ENCODE data around the gene CST1.
"Not testable (repeated sequence)": the region's sequence is repeated elsewhere in the genome, so short reads cannot be mapped to it uniquely, and the experiment has no call there.

Gene CST1

DNA sequence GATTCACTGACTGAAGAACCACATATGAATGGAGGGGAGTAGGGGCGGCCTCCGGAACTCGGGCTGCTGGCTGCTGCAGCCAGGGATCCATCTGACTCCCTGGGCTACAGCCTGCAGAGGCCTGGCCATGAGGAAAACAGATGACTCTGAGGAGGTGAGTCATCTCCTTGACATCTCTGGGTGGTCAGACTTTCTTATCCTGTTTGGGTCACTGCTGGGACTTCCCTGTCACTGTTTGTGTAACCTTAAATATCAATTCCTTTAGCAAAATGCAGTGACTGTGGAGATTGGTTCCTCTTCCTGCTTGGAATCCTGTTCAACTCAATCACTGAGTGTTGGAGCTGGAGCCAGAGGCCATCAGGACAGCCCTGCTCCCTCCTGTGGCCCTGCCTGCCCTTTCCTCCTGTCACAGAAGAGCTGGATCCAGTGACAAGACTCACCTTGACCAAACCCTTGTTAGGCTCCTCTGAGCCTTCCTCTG is 4.4 kb upstream of the CST1 start:
- not testable (repeated sequence) for DNase-seq (ENCODE audit: low read depth in 3 of 3)

DNA sequence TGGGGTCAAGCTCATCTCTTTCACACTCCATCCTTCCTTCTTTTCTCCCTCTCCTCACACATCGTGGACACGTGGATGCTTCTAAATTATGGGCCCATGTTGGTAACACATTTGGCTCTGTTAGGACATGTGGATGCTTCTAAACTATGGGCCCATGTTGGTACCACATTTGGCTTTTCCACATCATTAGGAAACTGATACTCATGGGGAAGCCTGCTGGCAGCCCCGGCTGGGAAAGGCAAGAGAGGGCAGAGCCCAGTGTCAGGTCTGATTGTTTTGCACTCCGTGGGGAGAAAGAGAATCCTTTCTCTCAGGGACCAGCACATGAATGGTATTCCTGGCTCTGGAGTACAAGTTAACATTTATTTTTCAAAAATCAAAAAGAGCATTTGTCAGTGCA is 4.0 kb upstream of the CST1 start:
- no peak for DNase-seq (ENCODE audit: low read depth in 3 of 3)

DNA sequence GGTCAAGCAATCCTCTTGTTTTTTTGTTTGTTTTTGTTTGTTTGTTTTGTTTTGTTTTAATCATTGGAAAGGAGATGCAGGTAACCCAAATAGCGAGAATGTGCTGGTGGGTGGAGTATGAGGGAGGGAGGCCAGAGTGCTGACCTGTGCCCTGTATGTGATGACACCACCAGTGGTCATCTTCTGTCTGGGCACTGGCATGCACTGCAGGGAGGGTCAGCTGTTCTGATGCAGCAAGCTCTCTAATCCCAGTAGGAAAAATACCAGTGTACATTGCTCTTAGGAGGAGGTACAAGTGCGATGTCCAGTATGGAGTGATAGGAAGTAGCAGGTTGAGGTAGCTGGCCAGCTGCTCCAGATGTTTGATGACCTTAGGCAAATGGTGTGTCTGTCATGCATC is 2.9 kb upstream of the CST1 start:
- DNase-seq (ENCODE audit: low read depth in 3 of 3): no peak

DNA sequence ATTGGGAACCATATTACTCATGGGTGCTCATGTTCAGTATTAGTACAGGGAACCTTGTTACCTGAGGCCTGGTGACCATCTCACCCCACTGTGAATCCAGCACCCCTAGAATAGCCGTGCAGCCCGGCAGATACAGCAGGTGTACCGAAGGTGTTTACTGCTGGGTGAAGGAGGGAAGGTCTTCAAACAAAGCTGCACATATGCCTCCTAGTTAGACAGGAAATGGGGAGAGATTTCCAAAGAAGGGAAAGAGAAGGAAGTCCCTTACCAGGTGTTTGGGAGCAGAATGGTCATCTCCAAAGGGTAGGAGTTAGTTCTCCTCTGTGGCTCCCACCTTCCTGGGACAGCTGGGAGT is 2.4 kb upstream of the CST1 start:
- no peak for DNase-seq (ENCODE audit: low read depth in 3 of 3)

DNA sequence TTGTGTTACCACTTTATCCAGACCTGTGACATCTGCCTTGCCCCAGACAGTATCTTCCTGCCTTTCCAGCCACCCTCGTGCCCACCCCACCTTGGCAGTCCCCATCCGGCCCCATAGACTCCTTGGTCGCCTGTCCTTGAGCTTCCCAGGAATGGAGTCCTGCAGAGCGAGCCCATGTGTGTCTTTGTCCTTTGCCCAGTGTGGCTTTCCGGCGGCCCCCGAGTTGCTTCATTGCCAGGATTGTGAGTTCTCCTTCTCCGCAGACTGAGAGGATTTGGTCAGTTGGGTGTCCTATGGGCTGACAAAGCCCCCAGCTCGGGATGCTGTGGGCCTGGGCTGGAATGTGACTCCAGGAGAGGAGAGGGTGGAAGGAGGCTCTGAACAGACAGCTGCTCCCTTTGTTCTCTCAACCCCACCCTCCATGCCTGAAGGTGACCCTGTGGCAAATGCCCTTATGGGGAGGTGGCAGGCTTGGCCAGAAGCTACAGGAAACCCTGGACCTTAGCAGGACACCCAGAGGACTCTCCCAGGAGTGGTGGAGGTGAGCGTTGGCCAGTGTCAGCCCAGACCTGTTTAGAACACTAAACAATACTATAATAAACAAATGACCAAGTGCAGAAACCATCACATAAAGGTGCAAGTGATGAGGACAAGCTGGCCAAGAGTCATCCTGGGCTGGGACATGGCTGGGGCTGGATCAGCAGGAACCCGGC is 1.9 kb upstream of the CST1 start:
- DNase-seq (ENCODE audit: low read depth in 3 of 3): no peak

DNA sequence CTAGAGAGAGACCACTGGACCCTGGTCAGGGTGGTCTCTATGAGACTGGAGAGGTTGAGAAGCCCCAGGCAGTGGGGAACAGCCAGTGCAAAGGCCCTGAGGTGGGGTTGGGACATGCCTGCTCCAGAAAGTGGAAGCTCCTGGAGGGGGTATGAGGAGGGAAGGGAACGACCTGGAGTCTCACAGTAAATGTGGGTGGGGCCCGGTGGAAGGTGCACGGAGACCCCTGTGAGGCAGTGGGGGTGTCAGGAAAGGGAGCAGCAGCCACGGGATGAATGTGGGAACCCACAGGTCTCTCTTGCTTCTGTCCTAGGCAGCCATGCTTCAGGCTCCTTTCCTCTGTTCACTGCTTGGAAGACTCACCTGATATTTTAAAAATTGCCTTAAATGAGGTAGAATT is 1.3 kb upstream of the CST1 start:
- DNase-seq (ENCODE audit: low read depth in 3 of 3): no peak

DNA sequence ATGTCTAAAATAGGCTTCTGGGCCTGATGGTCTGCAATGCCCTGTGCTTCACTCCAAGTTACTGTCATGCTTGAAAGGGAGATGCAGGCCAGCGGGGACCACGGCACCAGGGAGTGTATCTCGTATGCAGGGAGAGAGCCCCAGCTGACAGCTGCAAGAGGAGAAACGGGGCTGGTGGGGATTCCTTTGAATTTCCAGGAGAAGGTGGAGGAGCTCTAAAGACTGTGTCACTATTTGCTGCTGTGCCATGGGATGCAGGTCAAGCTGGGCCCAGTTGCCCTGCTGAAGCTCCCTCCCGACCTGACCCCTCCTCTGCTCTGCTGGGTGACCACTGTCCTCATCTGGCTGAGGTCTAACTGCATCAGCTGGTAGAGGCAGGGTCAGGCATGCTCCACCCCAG is 989 bp downstream of the CST1 start:
- DNase-seq (ENCODE audit: low read depth in 3 of 3): no peak

DNA sequence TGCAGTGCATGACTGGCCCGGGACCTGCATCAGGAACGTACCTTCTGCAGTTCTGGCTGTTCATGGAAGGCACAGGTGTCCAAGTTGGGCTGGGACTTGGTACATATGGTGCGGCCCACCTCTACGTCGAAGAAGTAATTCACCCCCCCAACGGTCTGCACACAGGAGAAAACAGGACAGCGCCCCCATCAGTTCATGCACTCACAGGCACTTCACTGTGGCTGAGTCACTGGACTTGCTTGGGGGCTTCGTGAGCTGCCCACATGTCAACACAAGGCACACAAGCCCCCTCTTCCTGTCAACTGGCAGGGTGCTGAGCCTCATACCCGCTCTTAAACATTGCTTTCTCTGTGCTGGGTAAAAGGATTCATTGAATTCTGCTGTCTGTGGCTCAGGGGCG is 1.8 kb downstream of the CST1 start:
- DNase-seq (ENCODE audit: low read depth in 3 of 3): not testable (repeated sequence)

DNA sequence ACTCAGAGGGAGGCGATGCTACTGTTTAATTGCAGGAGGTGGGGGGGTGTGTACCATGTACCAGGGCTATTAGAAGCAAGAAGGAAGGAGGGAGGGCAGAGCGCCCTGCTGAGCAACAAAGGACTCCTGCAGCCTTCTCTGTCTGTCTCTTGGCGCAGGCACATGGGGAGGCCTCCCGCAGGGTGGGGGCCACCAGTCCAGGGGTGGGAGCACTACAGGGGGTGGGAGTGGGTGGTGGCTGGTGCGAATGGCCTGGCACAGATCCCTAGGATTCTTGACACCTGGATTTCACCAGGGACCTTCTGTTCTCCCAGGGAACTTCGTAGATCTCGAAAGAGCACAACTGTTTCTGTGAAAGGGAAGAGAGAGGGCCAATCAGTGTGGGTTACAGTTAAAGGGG is 3.2 kb downstream of the CST1 start:
- not testable (repeated sequence) for DNase-seq (ENCODE audit: low read depth in 3 of 3)

DNA sequence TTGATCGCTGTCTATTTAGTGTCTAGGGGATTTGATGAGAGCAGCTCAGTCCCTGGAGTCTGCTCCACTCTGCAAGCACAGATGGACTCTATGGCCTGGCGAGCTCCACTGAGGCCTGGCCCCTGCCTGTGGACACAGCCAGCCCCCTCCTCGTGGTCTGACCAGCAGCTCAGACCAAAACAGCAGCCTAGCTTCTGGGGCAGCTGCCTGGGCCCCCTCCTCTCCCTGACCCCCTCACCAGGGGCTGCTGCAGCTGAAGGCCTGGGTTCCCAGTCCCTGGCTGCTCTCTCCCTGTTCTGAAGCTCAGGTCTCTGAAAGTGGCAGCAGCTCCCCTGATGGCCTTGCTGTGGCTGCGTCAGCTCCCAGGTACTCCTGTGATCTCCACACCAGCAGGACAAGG is 3.6 kb downstream of the CST1 start:
- not testable (repeated sequence) for DNase-seq (ENCODE audit: low read depth in 3 of 3)

DNA sequence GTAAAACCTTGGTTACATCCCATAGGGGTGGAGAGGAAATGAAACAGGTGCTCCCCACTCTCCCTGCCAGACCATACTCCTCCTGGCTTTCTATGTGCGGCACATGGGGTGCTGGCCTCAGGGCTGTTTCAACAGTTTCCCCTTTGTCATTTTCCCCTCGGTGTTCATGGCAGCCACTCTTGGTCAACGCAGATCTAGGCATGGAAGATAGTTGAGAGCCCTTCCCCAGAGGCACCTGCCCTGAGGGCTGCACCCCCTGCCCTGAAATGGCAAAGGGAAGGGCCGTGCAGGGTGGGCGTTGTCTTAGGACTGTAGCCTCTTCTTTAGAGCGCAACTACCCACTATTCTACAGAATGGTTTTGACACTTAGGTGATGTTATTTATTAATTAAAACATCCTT is 4.4 kb downstream of the CST1 start:
- no peak for DNase-seq (ENCODE audit: low read depth in 3 of 3)

DNA sequence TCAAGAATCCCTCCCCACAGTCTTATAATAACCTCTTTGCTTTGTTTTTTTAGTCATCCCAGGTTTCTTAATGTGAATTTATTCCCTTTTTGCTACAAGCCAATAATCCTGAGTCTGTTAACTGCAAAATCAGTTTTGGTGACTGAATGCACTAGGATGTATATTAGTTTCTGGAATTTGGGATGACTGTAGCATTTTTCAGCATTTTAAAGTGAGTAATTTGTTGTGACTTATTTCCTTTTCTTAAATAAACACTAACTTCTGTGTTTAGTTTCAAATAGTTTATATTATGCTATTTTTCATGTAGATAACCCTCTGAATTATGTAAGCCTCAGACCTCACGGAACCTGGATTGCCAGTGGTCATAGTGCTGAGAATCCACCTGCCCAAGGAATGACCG is 5.5 kb downstream of the CST1 start:
- no peak for DNase-seq (ENCODE audit: low read depth in 3 of 3)

DNA sequence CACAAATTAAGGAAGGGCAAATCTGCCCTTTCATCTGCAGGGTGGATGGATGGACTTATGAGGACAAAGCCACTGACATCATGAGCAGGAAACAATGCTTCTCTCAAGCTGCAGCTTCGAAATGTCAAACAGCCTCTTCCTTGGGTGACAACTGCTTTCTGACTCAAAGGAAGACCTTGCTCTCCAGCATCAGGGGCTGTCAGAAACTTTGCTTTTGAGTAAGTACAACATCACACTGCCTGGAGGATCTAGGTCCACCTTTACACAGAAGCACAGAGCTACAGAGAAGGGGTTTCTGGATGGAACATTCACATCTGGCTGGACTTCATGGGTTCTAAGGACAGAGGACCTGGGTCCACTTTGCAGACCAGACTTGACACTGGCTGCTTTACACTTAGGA is 5.9 kb downstream of the CST1 start:
- no peak for DNase-seq (ENCODE audit: low read depth in 3 of 3)

DNA sequence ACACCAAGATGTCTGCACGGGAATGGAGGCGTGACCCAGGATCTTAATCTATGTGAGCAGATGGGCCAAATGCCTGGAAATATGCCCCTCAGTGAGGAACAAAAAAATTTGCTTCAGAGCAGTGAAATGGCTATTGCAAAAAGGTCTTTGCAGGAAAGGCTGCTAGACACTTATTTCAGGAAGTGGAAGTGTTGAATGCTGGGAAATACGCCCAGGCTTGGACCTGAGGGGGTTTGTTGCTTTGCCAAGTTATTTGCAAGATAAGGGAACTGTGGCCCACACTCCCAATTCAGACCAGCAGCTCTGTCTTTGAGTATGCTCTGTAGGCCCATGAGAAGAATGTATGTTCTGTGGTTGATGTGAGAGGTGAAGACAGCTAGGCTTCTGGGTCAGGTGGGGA is 15.3 kb downstream of the CST1 start:
- DNase-seq (ENCODE audit: low read depth in 3 of 3): not testable (repeated sequence)

DNA sequence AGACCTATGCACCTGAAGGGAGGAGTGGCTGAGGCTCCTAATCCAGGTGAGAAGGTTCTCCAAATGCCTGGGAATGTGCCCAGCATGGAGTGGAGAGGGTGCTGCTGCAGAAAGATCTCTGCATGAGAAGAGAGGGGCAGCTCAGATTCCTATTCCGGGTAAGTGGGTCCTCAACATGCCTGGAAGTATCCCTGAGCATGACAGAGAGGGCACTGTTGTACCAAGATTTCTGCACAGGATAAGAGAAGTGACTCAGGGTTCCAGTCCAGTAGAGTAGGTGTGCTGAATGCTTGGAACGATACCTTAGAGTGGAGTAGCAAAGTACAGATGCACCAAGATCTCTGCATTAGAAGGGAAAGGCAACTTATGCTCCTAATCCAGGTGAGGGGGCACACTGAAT is 15.8 kb downstream of the CST1 start:
- not testable (repeated sequence) for DNase-seq (ENCODE audit: low read depth in 3 of 3)

DNA sequence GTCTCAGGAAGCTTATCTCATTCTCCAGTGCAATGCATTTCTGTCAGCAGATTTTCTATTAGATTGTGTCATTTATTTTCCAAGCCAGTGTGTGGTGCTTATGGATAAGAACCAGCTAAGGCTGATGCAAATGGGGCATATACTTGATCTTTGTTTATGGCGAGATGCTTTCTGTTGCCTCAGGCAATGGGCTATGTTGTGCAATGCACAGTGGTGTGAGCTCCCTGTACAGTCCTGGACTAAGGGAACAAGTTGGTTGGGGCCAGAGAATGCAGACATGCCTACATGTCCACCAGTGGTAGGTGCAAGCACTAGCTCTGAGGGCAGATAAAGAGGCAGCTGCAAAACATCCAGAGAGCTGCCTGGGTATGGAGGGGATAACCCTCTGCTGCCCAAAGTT is 16.3 kb downstream of the CST1 start:
- DNase-seq (ENCODE audit: low read depth in 3 of 3): not testable (repeated sequence)

DNA sequence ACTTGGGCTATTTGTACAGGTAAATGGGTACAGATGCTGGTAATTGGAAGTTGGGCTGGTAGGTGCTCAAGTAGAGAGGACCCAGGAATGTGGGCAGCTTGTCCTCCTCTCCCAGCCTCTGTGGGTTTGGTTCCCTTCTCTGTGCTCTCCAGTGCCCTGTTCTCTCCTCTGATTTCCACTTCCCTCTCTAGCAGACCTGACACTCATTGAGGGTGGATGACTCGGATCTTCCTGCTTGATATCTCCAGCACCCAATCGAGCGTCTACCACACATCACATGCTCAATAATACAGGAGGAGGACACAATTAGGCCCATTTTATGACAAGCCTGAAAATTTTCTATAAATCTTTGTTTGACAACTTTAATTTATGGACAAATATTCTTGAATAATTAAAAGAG is 23.7 kb downstream of the CST1 start:
- no peak for DNase-seq (ENCODE audit: low read depth in 3 of 3)

DNA sequence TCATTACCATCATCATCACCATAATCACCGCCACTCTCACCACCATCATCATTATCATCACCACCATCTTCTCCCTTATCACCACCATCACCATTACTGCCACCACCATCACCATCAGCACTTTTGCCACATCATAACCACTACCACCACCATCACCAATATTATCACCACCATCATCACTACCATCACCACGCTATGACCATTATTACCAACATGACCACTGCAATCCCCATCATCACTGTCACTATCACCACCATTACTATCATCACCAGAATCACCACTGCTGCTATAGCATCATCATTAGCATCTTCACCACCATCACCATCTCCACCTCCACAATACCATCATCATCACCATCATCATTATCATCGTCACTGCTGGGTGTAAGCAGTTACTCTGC is 25.6 kb downstream of the CST1 start:
- no peak for DNase-seq (ENCODE audit: low read depth in 3 of 3)

DNA sequence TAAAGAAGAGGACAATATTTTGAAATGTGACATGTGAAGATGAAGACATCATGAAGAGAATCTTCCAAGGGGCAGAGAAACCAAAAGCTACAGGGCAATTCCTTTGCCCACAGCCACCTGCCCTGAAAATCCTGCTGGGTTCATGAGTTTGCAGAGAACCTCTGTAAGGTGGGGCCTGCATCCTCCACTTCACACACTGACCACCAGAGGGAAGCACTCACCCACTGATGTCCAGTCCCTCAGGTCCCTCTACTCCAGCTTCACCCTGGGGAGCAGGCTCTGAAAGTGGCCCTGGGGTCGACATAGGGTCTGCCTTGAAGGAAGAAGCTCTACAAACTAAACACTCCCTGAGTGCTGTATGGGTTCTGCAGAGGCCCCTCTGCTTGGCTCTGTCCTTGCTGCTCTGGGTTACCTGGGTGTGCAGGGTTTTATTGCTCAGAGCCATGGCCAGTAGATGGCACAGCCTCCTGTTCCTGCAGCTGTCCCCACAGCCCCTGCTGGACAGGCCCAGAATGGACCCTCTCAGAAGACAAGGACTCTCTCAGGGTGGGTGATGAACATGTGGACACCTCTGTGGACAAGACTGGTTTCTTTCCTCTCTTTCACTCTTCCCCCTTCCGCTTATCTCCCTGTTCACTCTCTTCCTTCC is 27.0 kb downstream of the CST1 start:
- DNase-seq (ENCODE audit: low read depth in 3 of 3): peak in 1 of 3 experiments; percentile 16

DNA sequence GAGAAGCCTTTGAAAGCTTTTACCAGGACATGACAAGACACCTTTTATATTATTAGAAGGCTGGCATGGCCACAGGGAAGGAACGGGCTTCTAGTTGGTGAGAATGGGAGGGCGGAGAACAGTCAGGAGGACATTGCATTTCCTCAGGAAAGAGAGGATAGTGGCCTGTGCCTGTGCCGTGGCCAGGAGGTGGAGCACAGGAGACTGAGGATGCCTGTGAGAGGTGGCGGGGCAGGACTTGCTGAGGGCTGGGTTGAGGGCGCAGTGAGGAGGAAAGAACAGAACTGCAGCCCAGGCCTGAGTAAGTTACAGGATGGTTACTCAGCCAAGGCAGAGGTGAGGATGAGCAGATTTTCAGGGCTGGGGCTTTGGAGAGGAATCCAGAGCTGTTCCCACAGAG is 27.9 kb downstream of the CST1 start:
- DNase-seq (ENCODE audit: low read depth in 3 of 3): not testable (repeated sequence)

DNA sequence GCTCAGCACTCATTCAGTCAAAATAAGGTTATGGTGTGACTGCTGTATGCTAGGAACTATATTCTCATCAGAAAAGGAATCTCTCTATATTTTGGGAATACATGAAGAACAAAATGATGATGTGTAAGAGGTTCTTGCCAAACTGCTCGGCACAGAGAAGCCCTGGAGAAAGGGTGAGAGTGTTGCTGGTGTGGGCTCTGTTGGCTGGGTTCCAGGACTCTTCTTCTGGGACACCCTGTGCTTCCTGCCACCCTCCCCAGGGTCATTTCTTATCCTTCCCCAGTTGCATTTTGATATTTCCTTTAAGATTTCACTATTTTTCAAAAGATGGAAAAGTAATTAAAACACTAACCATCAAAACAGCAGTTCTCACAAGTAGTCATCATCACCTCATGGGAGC is 28.8 kb downstream of the CST1 start:
- no peak for DNase-seq (ENCODE audit: low read depth in 3 of 3)

DNA sequence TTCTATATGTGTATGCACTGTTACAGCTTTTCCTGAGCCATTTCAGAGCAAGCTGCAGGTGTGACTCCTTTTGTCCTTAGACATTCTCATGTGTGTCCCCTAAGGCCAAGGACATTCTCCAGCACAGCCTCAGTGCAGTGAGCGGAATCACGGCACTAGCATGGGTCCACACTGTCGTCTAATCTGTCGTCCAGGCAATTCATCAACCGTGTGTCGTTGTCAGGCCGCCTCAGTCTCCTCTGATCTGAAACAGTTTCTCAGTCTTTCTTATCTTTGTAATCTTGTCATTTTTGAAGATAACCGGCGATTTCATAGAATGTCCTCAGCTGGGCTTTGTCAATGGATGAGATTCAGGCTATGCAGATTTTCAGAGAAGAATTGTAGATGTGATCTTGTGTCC is 31.4 kb downstream of the CST1 start:
- not testable (repeated sequence) for DNase-seq (ENCODE audit: low read depth in 3 of 3)

DNA sequence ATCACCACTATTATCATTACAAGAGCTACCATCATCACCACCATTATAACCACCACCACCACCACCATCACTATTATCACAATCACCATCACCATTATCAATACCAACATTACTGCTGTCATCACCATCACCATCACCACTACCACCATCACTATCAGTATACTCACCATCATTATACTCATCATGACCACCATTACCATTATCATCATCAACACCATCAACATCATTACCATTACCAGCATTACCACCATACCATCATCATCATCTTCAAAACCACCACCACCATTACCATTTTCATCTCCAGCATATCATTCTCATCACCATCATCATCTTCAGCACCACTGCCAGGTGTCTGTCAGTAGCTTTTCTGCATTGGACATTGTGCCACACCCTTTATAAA is 39.0 kb downstream of the CST1 start:
- DNase-seq (ENCODE audit: low read depth in 3 of 3): not testable (repeated sequence)

DNA sequence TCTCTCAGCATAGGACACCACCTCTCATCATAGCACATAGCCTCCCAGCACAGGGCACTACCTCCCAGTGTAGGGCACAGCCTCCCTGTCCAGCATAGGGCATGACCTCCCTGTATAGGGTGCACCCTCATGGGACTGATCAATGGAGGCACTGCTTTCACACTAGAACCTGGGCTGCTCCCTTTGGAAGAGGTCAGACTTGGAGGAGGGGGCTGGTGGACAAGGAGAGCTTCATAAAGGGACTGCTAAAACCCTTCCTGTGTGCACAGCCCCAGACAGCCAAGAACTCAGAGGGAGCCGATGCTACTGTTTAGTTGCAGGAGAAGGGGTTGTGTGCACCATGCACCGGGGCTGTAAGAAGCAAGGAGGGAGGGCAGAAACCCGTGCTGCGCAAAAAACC is 40.0 kb downstream of the CST1 start:
- DNase-seq (ENCODE audit: low read depth in 3 of 3): no peak
